ENCODE data around the gene PDE6B.

PDE6B gene

DNA sequence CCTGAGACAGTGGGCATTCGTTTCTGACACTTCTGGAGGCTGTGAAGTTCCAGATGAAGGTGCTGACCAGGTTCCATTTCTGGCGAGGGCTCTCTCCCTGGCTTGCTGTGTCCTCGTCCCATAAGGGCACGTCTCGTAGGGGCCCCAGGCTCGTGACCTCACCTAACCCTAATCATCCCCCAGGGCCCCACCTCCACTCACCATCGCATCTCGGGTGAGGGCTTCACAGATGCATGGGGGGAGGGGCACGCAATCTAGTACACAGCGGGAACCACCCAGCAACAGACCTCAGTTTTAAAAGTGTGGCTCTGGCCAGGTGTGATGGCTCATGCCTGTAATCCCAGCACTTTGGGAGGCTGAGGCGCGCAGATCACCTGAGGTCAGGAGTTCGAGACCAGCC is 22.1 kb downstream of the PDE6B start:
- TF ChIP-seq, protein P1, sequence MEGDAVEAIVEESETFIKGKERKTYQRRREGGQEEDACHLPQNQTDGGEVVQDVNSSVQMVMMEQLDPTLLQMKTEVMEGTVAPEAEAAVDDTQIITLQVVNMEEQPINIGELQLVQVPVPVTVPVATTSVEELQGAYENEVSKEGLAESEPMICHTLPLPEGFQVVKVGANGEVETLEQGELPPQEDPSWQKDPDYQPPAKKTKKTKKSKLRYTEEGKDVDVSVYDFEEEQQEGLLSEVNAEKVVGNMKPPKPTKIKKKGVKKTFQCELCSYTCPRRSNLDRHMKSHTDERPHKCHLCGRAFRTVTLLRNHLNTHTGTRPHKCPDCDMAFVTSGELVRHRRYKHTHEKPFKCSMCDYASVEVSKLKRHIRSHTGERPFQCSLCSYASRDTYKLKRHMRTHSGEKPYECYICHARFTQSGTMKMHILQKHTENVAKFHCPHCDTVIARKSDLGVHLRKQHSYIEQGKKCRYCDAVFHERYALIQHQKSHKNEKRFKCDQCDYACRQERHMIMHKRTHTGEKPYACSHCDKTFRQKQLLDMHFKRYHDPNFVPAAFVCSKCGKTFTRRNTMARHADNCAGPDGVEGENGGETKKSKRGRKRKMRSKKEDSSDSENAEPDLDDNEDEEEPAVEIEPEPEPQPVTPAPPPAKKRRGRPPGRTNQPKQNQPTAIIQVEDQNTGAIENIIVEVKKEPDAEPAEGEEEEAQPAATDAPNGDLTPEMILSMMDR (IDR thresholded peaks at IDR 0.05), result no peak

DNA sequence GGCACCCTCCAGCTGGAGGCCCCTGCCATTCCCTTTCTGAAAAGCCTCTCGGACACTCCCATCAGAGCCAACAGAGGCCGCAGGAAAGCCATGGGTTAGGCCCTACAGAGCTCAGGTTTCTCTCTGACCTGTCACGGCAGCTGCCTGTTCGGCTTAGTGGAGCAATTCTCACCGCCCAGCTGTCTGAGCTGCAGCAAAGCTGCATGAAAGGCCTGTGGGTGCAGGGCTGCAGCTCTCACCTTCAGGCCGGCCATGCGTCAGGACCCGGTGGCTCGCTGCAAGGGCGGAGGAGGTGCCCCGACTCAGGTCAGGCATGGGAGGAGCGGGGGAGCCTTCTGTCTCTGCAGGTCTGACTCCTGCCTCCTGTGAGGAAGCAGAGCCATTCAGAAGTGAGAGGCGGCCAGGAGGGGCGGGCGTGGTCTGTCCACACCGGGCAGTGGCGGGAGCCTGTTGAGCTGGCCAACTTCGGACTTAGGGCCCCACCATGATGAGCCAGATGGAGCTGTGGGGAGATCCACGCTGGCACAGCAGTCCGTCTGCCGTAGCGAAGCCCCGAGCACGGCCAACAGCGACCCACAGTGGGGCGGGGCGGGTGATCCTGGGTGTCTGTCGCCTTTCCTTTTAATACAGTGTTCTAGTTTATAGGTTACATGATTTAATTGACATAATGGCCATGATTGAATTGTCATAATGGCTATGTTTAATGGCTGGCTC is 23.4 kb downstream of the PDE6B start:
- TF ChIP-seq, protein P1 (IDR thresholded peaks at IDR 0.05), result no peak

DNA sequence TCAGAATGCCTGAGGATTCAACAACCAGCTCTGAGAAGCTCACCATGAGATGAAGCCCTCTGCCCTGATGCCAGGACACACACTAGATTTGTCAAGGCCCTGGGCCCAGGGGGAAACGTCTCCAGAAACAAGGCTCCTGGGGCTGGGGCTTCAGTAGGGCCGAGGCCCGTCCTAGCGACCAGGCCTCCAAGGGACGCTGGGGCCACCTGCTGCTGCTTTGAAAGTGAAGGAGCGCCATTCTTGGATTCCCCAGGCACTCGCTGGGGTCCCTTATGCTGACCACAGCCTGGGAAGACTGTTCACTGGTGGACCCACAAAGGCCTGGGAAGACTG is 23.9 kb downstream of the PDE6B start:
- TF ChIP-seq, protein P1 (IDR thresholded peaks at IDR 0.05), result no peak

DNA sequence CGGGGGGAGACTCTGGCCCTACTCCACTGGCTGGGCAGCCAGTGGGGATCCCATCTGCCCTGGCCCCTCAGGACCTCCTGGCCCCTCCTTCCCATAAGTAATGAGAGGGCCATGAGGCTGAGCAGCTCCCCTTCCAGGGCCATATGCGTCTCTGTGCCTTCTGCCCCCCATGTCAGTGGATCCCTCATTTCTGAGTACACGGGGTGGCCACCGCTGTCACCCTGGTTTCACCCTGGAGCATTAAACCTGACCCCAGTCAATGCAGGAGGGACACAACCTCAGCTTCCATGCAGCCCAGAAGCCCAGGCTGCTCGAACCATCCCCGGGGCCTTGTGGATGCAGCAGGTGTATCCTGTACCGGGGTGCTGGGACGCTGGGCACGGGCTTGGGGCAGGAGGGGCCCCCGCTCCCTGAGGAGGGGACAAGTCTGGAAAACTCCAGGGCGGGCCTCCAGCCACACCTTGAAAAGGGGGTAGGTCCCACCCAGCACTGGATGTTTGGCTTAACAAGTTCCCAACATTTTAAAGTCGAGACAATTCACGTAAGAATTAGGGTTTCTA is 24.5 kb downstream of the PDE6B start:
- TF ChIP-seq, protein P1 (IDR thresholded peaks at IDR 0.05), result no peak

DNA sequence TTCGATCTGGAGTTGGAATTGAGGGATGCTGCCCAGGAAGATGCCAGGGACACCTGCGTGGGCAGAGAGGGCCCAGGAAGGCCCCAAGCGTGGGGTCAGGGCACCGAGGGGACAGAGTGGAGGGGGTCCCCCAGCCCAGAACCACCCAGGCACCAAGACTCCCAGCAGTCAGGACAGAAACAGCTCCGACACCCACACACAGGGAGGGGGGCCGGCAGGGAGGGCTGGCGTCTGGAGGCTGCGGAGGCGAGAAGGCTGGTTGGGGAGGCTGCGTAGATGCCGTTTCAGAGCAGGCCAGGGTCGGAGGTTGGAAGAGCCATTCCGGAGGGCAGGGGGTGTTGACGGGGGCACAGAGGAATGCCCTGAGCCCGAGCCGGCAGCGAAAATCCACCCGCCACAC is 25.1 kb downstream of the PDE6B start:
- TF ChIP-seq, protein P1 (IDR thresholded peaks at IDR 0.05), result no peak

DNA sequence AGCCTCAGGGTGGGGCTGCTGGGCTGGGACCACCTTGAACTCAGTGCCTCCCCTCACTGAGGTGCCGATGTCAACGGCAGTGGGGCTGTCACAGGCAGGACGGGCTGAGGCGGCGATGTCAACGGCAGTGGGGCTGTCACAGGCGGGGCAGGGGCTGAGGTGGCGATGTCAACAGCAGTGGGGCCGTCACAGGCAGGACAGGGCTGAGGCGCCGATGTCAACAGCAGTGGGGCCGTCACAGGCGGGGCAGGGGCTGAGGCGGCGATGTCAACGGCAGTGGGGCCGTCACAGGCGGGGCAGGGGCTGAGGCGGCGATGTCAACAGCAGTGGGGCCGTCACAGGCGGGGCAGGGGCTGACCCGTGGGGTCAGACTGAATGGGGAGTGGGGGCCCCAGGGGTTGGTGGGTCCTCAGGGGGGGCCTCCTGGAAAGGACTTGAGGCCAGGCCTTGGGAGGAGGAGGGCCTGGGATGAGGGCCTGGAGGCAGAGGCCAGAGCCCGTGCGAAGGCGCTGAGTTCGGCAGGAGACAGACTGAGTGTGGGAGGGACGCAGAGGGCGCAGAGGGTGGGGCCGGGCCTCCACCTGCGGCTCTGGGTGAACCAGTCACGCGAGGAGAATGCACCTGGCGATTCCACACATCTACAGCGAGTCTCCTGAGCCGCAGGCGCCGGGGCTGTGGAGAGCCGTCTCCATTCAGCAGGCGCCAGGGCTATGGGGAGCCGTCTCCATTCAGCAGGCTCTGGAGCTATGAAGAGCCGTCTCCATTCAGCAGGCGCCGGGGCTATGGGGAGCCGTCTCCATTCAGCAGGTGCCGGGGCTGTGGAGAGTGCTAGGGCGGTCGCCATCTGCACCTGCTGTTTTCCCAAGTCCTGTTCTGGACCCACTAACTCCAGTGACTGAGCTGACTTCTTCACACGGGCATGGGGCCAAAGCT is 25.8 kb downstream of the PDE6B start:
- TF ChIP-seq, protein P1 (IDR thresholded peaks at IDR 0.05), result no peak

DNA sequence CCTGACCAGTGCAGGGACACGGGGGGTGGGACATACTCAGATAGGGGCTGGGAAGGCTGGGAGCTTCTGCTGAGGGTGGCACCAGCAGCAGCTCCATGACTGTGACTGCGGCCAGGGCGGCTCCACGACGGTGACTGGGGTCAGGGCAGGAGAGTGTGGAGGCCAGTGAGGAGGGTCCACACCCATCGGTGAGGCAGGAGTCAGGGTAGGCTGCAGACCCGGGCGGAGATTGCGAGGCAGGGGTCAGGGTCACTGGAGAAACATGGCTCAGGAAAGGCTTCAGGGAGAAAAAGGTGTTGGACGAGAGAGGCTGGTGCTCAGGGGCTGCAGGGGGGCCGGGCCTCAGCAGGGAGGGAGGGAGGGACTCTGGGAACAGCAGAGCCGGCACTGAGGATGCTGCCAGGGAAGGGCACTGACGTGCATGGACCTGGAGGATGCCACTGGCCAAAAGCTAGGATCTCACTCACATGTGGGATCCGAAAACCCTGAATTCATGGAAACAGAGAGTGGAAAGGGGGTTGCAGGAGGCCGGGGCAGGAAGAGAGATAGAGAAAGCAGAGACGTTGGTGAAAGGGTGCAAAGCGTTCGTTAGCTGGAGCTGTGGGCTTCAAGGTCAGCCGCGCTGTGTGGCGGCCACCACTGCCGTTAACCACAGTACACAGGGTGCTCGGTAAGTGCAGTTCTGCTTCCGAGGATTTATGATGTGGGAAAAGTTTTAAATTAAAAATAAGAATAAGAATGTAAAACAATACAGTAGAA is 26.7 kb downstream of the PDE6B start:
- TF ChIP-seq, protein P1 (IDR thresholded peaks at IDR 0.05), result no peak

Measured in LNCAP (cell line).